PC-3 (cell line): ENCODE measurements around the gene HS2ST1. TPM values are rescaled to one million over a fixed set of nuclear protein-coding genes. Genes with fewer than 3 reads are reported as not detected.

ENCODE experiments used
- ATAC-seq: fragments of 200-7000 bp; cut with Tn5 transposase; 2 replicates; pipeline ENCODE4 v1.9.1; 2020; ENCODE audit warnings: mild to moderate bottlenecking, moderate library complexity
- BruUV-seq: library from RNA; stranded (reverse); fragments of 400-500 nt; replicated peaks from 2 replicates; lab custom pipeline; 2021; lab: Mats Ljungman, UMichigan
- CTCF ChIA-PET: fragments of 300-600 bp; sonication (Branson Sonifier 250); formaldehyde crosslinking; loops from one replicate; lab custom pipeline; 2022; ENCODE audit warnings: antibody characterized with exemption; lab: Charles Lee
- POLR2A ChIA-PET: fragments of 300-600 bp; sonication (Branson Sonifier 250); formaldehyde crosslinking; loops from one replicate; lab custom pipeline; 2022; ENCODE audit warnings: antibody characterized with exemption; ENCODE audit not compliant: unreplicated experiment; lab: Charles Lee
- DNase-seq: peaks from one replicate; pipeline ENCODE4 v3.0.0-alpha.2; 2015
- H2AFZ ChIP-seq: fragments of 300-600 bp; sonication (generic); 2 replicates; pipeline ENCODE4 v1.6.0; 2016; ENCODE audit warnings: antibody characterized with exemption, low read length
- H3F3A ChIP-seq: fragments of 300-600 bp; sonication (generic); one replicate; pipeline ENCODE4 v1.6.0; 2017; ENCODE audit warnings: antibody characterized with exemption, low read length, control low read depth, mild to moderate bottlenecking; ENCODE audit not compliant: unreplicated experiment
- H3K27ac ChIP-seq: fragments of 300-600 bp; sonication (generic); 2 replicates; pipeline ENCODE4 v1.5.1; 2016; ENCODE audit warnings: mild to moderate bottlenecking, low read length
- H3K27me3 ChIP-seq: fragments of 300-600 bp; sonication (generic); 2 replicates; pipeline ENCODE4 v1.6.1; 2016; ENCODE audit warnings: low read length, mixed read lengths
- H3K36me3 ChIP-seq: fragments of 300-600 bp; sonication (generic); 2 replicates; pipeline ENCODE4 v1.6.1; 2016; ENCODE audit warnings: low read depth, mixed run types, low read length, mixed read lengths
- H3K4me1 ChIP-seq: fragments of 300-600 bp; sonication (generic); 2 replicates; pipeline ENCODE4 v1.5.1; 2016; ENCODE audit warnings: low read length; ENCODE audit not compliant: insufficient read depth
- H3K4me2 ChIP-seq: fragments of 300-600 bp; sonication (generic); 2 replicates; pipeline ENCODE4 v1.6.0; 2016; ENCODE audit warnings: low read length
- H3K4me3 ChIP-seq: fragments of 300-600 bp; sonication (generic); 2 replicates; pipeline ENCODE4 v1.5.1; 2016; ENCODE audit warnings: mild to moderate bottlenecking, low read length, mixed read lengths
- H3K79me2 ChIP-seq: fragments of 300-600 bp; sonication (generic); 2 replicates; pipeline ENCODE4 v1.6.1; 2017; ENCODE audit warnings: low read length, mixed read lengths
- H3K9ac ChIP-seq: fragments of 300-600 bp; sonication (generic); 2 replicates; pipeline ENCODE4 v1.6.0; 2016; ENCODE audit warnings: mild to moderate bottlenecking, low read length
- H3K9me2 ChIP-seq: fragments of 300-600 bp; sonication (generic); replicated peaks from 2 replicates; pipeline ENCODE4 v1.6.1; 2016; ENCODE audit warnings: mixed run types, low read length, mixed read lengths
- H3K9me3 ChIP-seq: fragments of 300-600 bp; sonication (generic); 2 replicates; pipeline ENCODE4 v1.6.1; 2016; ENCODE audit warnings: low read length, mixed read lengths
- H4K20me1 ChIP-seq: fragments of 300-600 bp; sonication (generic); 2 replicates; pipeline ENCODE4 v1.6.1; 2016; ENCODE audit warnings: low read length, mixed read lengths
- EZH2 ChIP-seq: fragments of 300-600 bp; sonication (generic); IDR thresholded peaks from one replicate; pipeline ENCODE4 v1.6.1; 2017; ENCODE audit warnings: antibody characterized with exemption, mild to moderate bottlenecking, low read length; ENCODE audit not compliant: unreplicated experiment
- EZH2phosphoT487 ChIP-seq: fragments of 300-600 bp; sonication (generic); IDR thresholded peaks from 2 replicates; pipeline ENCODE4 v1.6.1; 2018; ENCODE audit warnings: mild to moderate bottlenecking, antibody characterized with exemption, low read length, borderline replicate concordance
- intact Hi-C: fragments of 100-400 bp; cut with micrococcal nuclease; formaldehyde crosslinking; loops from 2 replicates; pipeline ENCODE4 v1.9.0; 2023
- total RNA-seq: library from RNA; depleted of rRNA; stranded (reverse); fragments of >200 nt; gene quantifications from 2 replicates; pipeline ENCODE4 v1.2.3, GENCODE V29; 2014
- TF ChIP-seq, protein P1 (sequence below): fragments of 300-600 bp; sonication (generic); conservative IDR thresholded peaks from 2 replicates; pipeline ENCODE4 v1.5.1; 2017; ENCODE audit warnings: antibody characterized with exemption, low read depth, mild to moderate bottlenecking, low read length

HS2ST1 gene
- total RNA-seq, 1 experiment from 2014 or later: 15.3 TPM

DNA sequence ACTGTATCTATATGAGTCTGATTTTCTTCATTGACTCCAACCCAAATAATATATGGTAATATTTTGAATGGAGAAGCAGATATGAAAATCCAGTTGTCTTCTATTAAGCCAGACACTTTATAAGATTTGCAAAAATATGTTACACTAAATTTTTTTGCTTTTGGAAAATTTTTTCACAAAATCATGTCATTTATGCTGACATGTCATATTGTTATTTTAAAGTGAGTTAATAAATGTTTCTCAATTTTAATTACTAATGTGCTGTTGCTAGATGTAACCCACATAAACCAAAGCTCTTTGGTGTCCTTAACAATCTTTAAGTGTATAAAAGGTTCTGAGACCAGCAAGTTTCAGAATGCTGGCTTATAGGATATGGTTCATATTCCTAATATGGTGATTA lies 142.5 kb downstream of the HS2ST1 start:
- Histone ChIP-seq H3K4me2 (no peak overlapping the region), H3K27ac (no peak overlapping the region), H2AFZ (no peak overlapping the region), H3K4me1 (peaks cover 7% of the 10 kb centered on the region), H3F3A (no peaks in the 10 kb centered on the region), H3K4me3 (no peak overlapping the region), H3K79me2 (no peaks in the 10 kb centered on the region), H3K9me3 (no peaks in the 10 kb centered on the region), H3K27me3 (no peaks in the 10 kb centered on the region), H3K9ac (no peak overlapping the region), H3K36me3 (no peaks in the 10 kb centered on the region), H3K9me2 (no peaks in the 10 kb centered on the region), H4K20me1 (no peaks in the 10 kb centered on the region)
- no peak for TF ChIP-seq EZH2phosphoT487
- no peak for TF ChIP-seq EZH2
- TF ChIP-seq, protein P1, sequence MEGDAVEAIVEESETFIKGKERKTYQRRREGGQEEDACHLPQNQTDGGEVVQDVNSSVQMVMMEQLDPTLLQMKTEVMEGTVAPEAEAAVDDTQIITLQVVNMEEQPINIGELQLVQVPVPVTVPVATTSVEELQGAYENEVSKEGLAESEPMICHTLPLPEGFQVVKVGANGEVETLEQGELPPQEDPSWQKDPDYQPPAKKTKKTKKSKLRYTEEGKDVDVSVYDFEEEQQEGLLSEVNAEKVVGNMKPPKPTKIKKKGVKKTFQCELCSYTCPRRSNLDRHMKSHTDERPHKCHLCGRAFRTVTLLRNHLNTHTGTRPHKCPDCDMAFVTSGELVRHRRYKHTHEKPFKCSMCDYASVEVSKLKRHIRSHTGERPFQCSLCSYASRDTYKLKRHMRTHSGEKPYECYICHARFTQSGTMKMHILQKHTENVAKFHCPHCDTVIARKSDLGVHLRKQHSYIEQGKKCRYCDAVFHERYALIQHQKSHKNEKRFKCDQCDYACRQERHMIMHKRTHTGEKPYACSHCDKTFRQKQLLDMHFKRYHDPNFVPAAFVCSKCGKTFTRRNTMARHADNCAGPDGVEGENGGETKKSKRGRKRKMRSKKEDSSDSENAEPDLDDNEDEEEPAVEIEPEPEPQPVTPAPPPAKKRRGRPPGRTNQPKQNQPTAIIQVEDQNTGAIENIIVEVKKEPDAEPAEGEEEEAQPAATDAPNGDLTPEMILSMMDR: no peak
- DNase-seq: no peak
- no peak for ATAC-seq
- BruUV-seq: no TSS peak
- POLR2A ChIA-PET: no interaction called here
- CTCF ChIA-PET: no interaction called here
- intact Hi-C loops: loop anchor here (10.0 kb wide), 1 partner anchor 62 kb away; no protein-coding TSS in a partner anchor

DNA sequence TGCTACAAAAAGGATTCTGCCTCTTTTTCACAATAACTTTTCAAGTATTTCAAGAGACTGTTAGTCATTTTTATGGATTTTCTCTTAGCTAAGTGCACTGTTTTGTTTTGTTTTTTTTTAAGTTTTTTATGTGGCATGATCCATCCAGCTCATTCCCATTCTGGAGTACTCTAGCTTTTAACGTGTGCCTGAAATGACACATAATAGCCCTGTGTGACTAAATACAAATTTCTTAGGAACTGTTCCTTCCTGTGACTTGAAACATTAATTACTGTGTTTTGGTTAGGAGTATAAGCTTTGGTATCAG lies 143.9 kb downstream of the HS2ST1 start:
- no peaks in the 10 kb centered on the region for H3K9me2 ChIP-seq
- DNase-seq (peak; percentile 6), ATAC-seq (0 out of 2 replicates have a peak, but pooled peaks have one; percentile 40)
- H4K20me1 ChIP-seq: no peaks in the 10 kb centered on the region
- intact Hi-C loops: loop anchor here (10.0 kb wide), 1 partner anchor 63 kb away; no protein-coding TSS in a partner anchor
- H3K27ac ChIP-seq: no peak overlapping the region
- H3K79me2 ChIP-seq: 0 out of 2 replicates have a peak, but pooled peaks cover under 1% of the 10 kb centered on the region
- H2AFZ ChIP-seq: no peak overlapping the region
- TF ChIP-seq EZH2 (no peak), EZH2phosphoT487 (no peak)
- TF ChIP-seq, protein P1: no peak
- H3K27me3 ChIP-seq: no peaks in the 10 kb centered on the region
- H3K9ac ChIP-seq: no peak overlapping the region
- no peaks in the 10 kb centered on the region for H3F3A ChIP-seq
- ChIA-PET CTCF (no interaction called here), POLR2A (interaction anchor here (0.6 kb wide), 1 partner anchor 1837 kb away, joined by 3 read pairs; no protein-coding TSS in a partner anchor)
- no peak overlapping the region for H3K4me2 ChIP-seq
- H3K9me3 ChIP-seq: no peaks in the 10 kb centered on the region
- H3K4me3 ChIP-seq: no peak overlapping the region
- H3K4me1 ChIP-seq: peaks cover 15% of the 10 kb centered on the region
- no peaks in the 10 kb centered on the region for H3K36me3 ChIP-seq
- BruUV-seq: no TSS peak

- ChIA-PET POLR2A (no interaction called here), CTCF (no interaction called here)
- TF ChIP-seq EZH2 (no peak), EZH2phosphoT487 (no peak)
- TF ChIP-seq, protein P1: no peak
- H3K27ac ChIP-seq: peak overlapping the region; percentile 18
- H3K9me2 ChIP-seq: no peaks in the 10 kb centered on the region
- H2AFZ ChIP-seq: no peak overlapping the region
- no peak overlapping the region for H3K4me3 ChIP-seq
- DNase-seq (peak; percentile 73), ATAC-seq (peak; percentile 30)
- H3K4me2 ChIP-seq: peak overlapping the region; percentile 39
- H3K4me1 ChIP-seq: peaks cover 31% of the 10 kb centered on the region
- no peaks in the 10 kb centered on the region for H3K9me3 ChIP-seq
- no peaks in the 10 kb centered on the region for H3F3A ChIP-seq
- H4K20me1 ChIP-seq: 0 out of 2 replicates have a peak, but pooled peaks cover 3% of the 10 kb centered on the region
- H3K27me3 ChIP-seq: no peaks in the 10 kb centered on the region
- no TSS peak for BruUV-seq
- peaks cover 6% of the 10 kb centered on the region; the same call in 1 of the 2 replicates for H3K79me2 ChIP-seq
- H3K36me3 ChIP-seq: no peaks in the 10 kb centered on the region
- intact Hi-C loops: no loop called here
- H3K9ac ChIP-seq: no peak overlapping the region
Observed at GRCh38 chr1:87061742-87062156, 147.3 kb downstream of the HS2ST1 start.
